SK-N-SH (cell line): ENCODE measurements around the gene XRN1. TPM values are rescaled to one million over a fixed set of nuclear protein-coding genes. Genes with fewer than 3 reads are reported as not detected.

Experiments used
- CTCF ChIA-PET: fragments of 300-600, 350-600 bp; formaldehyde crosslinking; extraction: SDS; loops from one replicate; lab custom pipeline; 2021; lab: Yijun Ruan, JAX
- POLR2A ChIA-PET: fragments of 350-600 bp; sonication (Branson Sonifier 250); formaldehyde crosslinking; extraction: SDS; loops from one replicate; lab custom pipeline; 2020; ENCODE audit warnings: antibody characterized with exemption, inconsistent platforms; lab: Yijun Ruan, JAX
- DNase-seq: peaks from one replicate; pipeline ENCODE4 v3.0.0; 2012
- H2AFZ ChIP-seq: fragments of 200-600 bp; sonication (generic); 2 replicates; pipeline ENCODE4 v1.8.1; 2016; ENCODE audit warnings: antibody characterized with exemption, mild to moderate bottlenecking, low read depth
- H3F3A ChIP-seq: fragments of 200-600 bp; sonication (generic); replicated peaks from 2 replicates; pipeline ENCODE3; 2016; ENCODE audit warnings: antibody characterized with exemption, mild to moderate bottlenecking; ENCODE audit not compliant: insufficient read depth
- H3K27ac ChIP-seq, 2 experiments: fragments of 200-500 bp in 1 of 2; fragments of 200-600 bp in 1 of 2; sonication (Bioruptor generic) in 1 of 2; sonication (generic), shearing (Covaris generic) in 1 of 2; 2 replicates each; pipeline versions ENCODE4 v1.5.1 to v1.6.1; 2014 to 2016; ENCODE audit warnings: low read depth in 2 of 2, inconsistent platforms in 1 of 2, low read length in 1 of 2, mild to moderate bottlenecking in 1 of 2, mixed read lengths in 1 of 2
- H3K27me3 ChIP-seq: fragments of 200-600 bp; sonication (generic), shearing (Covaris generic); 2 replicates; pipeline ENCODE4 v1.6.1; 2016; ENCODE audit warnings: mixed run types; ENCODE audit not compliant: insufficient read depth
- H3K36me3 ChIP-seq, 2 experiments: fragments of 200-500 bp in 1 of 2; fragments of 200-600 bp in 1 of 2; sonication (Bioruptor generic) in 1 of 2; sonication (generic) in 1 of 2; replicated peaks in 1 of 2; 2 replicates each; pipeline versions ENCODE3 to v1.5.1; 2014 to 2016; ENCODE audit warnings: low read length in 1 of 2, mild to moderate bottlenecking in 1 of 2; ENCODE audit not compliant: insufficient read depth in 2 of 2, control insufficient read depth in 1 of 2
- H3K4me1 ChIP-seq, 2 experiments: fragments of 200-500 bp in 1 of 2; fragments of 200-600 bp in 1 of 2; sonication (Bioruptor generic) in 1 of 2; sonication (generic), shearing (Covaris generic) in 1 of 2; 2 replicates each; pipeline versions ENCODE4 v1.5.1 to v1.6.1; 2014 to 2016; ENCODE audit warnings: low read depth in 1 of 2, low read length in 1 of 2, mixed run types in 1 of 2; ENCODE audit not compliant: insufficient read depth in 2 of 2, control insufficient read depth in 1 of 2
- H3K4me2 ChIP-seq: fragments of 200-600 bp; sonication (generic), shearing (Covaris generic); 2 replicates; pipeline ENCODE4 v1.6.1; 2017; ENCODE audit warnings: mixed run types
- H3K4me3 ChIP-seq, 2 experiments: fragments of 200-500 bp in 1 of 2; fragments of 200-600 bp in 1 of 2; sonication (Bioruptor generic) in 1 of 2; sonication (generic), shearing (Covaris generic) in 1 of 2; 2 replicates each; pipeline versions ENCODE4 v1.5.1 to v1.8.1; 2014 to 2016; ENCODE audit warnings: low read depth in 2 of 2, inconsistent platforms in 1 of 2, low read length in 1 of 2, mild to moderate bottlenecking in 1 of 2, mixed read lengths in 1 of 2, moderate library complexity in 1 of 2
- H3K79me2 ChIP-seq: fragments of 200-600 bp; sonication (generic); 2 replicates; pipeline ENCODE4 v1.8.1; 2017; ENCODE audit warnings: mild to moderate bottlenecking; ENCODE audit not compliant: insufficient read depth
- H3K9ac ChIP-seq: fragments of 200-600 bp; sonication (generic); 2 replicates; pipeline ENCODE4 v1.6.1; 2017; ENCODE audit warnings: mixed run types
- H3K9me2 ChIP-seq: fragments of 200-600 bp; sonication (generic); 2 replicates; pipeline ENCODE4 v1.6.1; 2017; ENCODE audit warnings: mixed run types
- H3K9me3 ChIP-seq: fragments of 200-600 bp; sonication (generic); 2 replicates; pipeline ENCODE4 v1.6.1; 2017; ENCODE audit warnings: mixed run types, mild to moderate bottlenecking, moderate library complexity
- H4K20me1 ChIP-seq: fragments of 200-600 bp; sonication (generic); 2 replicates; pipeline ENCODE4 v1.6.1; 2017; ENCODE audit warnings: mild to moderate bottlenecking, mixed run types; ENCODE audit not compliant: insufficient read depth
- ELF1 ChIP-seq: IDR thresholded peaks from 2 replicates; pipeline ENCODE4 v1.4.0; 2012
- EP300 ChIP-seq, 2 experiments: IDR thresholded peaks; 2 replicates each; pipeline versions ENCODE4 v1.4.0 to v1.6.1; 2012; ENCODE audit warnings: borderline replicate concordance in 1 of 2, low read depth in 1 of 2, low read length in 1 of 2
- FOXJ3 ChIP-seq: sonication (generic); formaldehyde crosslinking; IDR thresholded peaks from 2 replicates; pipeline ENCODE4 v1.5.1; 2020; ENCODE audit warnings: mild to moderate bottlenecking, missing genetic modification reagents
- FOXM1 ChIP-seq: IDR thresholded peaks from 2 replicates; pipeline ENCODE4 v1.4.0; 2012; ENCODE audit warnings: low read depth, mild to moderate bottlenecking
- GATA2 ChIP-seq: sonication (generic); formaldehyde crosslinking; IDR thresholded peaks from 2 replicates; pipeline ENCODE4 v1.5.0; 2020; ENCODE audit warnings: mild to moderate bottlenecking, missing genetic modification reagents
- JUND ChIP-seq: IDR thresholded peaks from 2 replicates; pipeline ENCODE4 v1.4.0; 2012
- MAX ChIP-seq: IDR thresholded peaks from 2 replicates; pipeline ENCODE4 v1.4.0; 2012; ENCODE audit warnings: low read depth
- RAD21 ChIP-seq: IDR thresholded peaks from 2 replicates; pipeline ENCODE4 v1.6.1; 2012; ENCODE audit warnings: mild to moderate bottlenecking, low read length
- RFX5 ChIP-seq: IDR thresholded peaks from 2 replicates; pipeline ENCODE4 v1.6.1; 2012; ENCODE audit warnings: mild to moderate bottlenecking, improper control_type of control experiment, low read length
- SMC3 ChIP-seq: IDR thresholded peaks from 2 replicates; pipeline ENCODE4 v1.6.1; 2012; ENCODE audit warnings: low read depth, low read length, improper control_type of control experiment
- TAF1 ChIP-seq: IDR thresholded peaks from 2 replicates; pipeline ENCODE4 v1.6.1; 2012; ENCODE audit warnings: low read depth, mild to moderate bottlenecking, low read length, moderate library complexity, borderline replicate concordance
- TEAD4 ChIP-seq: IDR thresholded peaks from 2 replicates; pipeline ENCODE4 v1.4.0; 2012; ENCODE audit warnings: mild to moderate bottlenecking, borderline replicate concordance; ENCODE audit not compliant: insufficient read depth
- USF1 ChIP-seq: IDR thresholded peaks from 2 replicates; pipeline ENCODE4 v1.4.0; 2012; ENCODE audit warnings: low read depth, borderline replicate concordance
- USF2 ChIP-seq: fragments of 150-350 bp; IDR thresholded peaks from 2 replicates; pipeline ENCODE4 v1.6.1; 2017; ENCODE audit warnings: antibody characterized with exemption, low read length, low read depth, borderline replicate concordance
- WGBS: methylation state at CpG from one replicate; pipeline ENCODE4 v1.1.6; 2017; ENCODE audit warnings: low lambda C conversion rate; 5-methylcytosine and 5-hydroxymethylcytosine counted together
- polyA plus RNA-seq, 3 experiments: library from polyadenylated mRNA; depleted of rRNA; stranded (reverse); fragments of >200 nt; gene quantifications; 2 replicates each; pipeline ENCODE4 v1.2.3, GENCODE V29; 2012
- TF ChIP-seq, protein P1 (sequence below): IDR thresholded peaks from 2 replicates; pipeline ENCODE4 v1.6.1; 2012; ENCODE audit warnings: mild to moderate bottlenecking, low read depth, low read length, moderate library complexity

XRN1 gene
- polyA plus RNA-seq, 1 of the 3 experiments (the other 2 are of a cell fraction): 2.7 TPM

DNA sequence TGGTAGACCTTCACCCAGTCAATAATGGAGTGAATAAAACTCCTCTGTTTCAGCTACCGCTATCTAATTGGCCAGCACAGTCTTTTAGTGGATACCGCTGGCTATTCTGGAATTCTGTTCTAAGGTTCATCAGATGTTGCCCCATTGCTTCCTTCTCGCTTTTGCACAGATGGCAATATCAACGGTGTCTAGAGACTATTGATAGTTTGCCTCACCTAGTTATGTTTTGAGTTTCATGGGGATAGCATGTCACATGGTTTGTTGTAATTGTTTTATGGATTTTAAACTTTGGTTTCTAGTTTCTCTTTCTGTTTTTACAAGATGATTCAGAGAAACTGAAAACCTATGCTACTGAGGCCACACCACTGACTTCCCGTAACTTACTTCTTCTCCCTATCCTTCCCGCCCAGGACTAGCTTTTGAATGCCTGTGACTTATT is 2.0 kb downstream of the XRN1 start:
- WGBS: 94% methylated on average over 6 of the region's 6 CpGs
- H4K20me1 ChIP-seq: 0 out of 2 replicates have a peak, but pooled peaks cover 7% of the 10 kb centered on the region
- peak overlapping the region; percentile 99 to 100; a peak in 2 of 4 replicates for H3K4me3 ChIP-seq
- POLR2A ChIA-PET: no interaction called here
- CTCF ChIA-PET: interaction anchor here (1.1 kb wide), 1 partner anchor 11 kb away, joined by 4 read pairs; no protein-coding TSS in a partner anchor
- peak overlapping the region; percentile 99 for H3K9ac ChIP-seq
- peaks cover 0 to 13% of the 10 kb centered on the region in 2 experiments; a peak in 2 of 4 replicates for H3K4me1 ChIP-seq
- no peaks in the 10 kb centered on the region for H3K9me3 ChIP-seq
- H3K4me2 ChIP-seq: peak overlapping the region; percentile 75
- H2AFZ ChIP-seq: no peak overlapping the region
- H3K79me2 ChIP-seq: peaks cover 68% of the 10 kb centered on the region
- DNase-seq: no peak
- TF ChIP-seq USF2: no peak
- no peak for TF ChIP-seq TEAD4
- TF ChIP-seq SMC3: no peak
- TF ChIP-seq EP300 (IDR thresholded peaks at IDR 0.05; ENCODE audit: borderline replicate concordance in 1 of 2, low read depth in 1 of 2, low read length in 1 of 2): no peak
- TF ChIP-seq JUND: no peak
- TF ChIP-seq USF1: no peak
- TF ChIP-seq, protein P1, sequence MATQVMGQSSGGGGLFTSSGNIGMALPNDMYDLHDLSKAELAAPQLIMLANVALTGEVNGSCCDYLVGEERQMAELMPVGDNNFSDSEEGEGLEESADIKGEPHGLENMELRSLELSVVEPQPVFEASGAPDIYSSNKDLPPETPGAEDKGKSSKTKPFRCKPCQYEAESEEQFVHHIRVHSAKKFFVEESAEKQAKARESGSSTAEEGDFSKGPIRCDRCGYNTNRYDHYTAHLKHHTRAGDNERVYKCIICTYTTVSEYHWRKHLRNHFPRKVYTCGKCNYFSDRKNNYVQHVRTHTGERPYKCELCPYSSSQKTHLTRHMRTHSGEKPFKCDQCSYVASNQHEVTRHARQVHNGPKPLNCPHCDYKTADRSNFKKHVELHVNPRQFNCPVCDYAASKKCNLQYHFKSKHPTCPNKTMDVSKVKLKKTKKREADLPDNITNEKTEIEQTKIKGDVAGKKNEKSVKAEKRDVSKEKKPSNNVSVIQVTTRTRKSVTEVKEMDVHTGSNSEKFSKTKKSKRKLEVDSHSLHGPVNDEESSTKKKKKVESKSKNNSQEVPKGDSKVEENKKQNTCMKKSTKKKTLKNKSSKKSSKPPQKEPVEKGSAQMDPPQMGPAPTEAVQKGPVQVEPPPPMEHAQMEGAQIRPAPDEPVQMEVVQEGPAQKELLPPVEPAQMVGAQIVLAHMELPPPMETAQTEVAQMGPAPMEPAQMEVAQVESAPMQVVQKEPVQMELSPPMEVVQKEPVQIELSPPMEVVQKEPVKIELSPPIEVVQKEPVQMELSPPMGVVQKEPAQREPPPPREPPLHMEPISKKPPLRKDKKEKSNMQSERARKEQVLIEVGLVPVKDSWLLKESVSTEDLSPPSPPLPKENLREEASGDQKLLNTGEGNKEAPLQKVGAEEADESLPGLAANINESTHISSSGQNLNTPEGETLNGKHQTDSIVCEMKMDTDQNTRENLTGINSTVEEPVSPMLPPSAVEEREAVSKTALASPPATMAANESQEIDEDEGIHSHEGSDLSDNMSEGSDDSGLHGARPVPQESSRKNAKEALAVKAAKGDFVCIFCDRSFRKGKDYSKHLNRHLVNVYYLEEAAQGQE: no peak
- no peak for TF ChIP-seq GATA2 (CRISPR knock-in tag)
- TF ChIP-seq ELF1: no peak
- no peak for TF ChIP-seq FOXM1
- no peak for TF ChIP-seq MAX
- TF ChIP-seq RAD21: no peak
- no peak for TF ChIP-seq RFX5
- TF ChIP-seq FOXJ3 (CRISPR knock-in tag): no peak
- no peak for TF ChIP-seq TAF1
- TF ChIP-seq, all 33 proteins: peak for 0
- H3K27ac ChIP-seq: no peak overlapping the region; a peak in 1 of 4 replicates
- peaks cover 24% of the 10 kb centered on the region for H3F3A ChIP-seq
- peaks cover 13% of the 10 kb centered on the region in 2 experiments for H3K36me3 ChIP-seq
- H3K9me2 ChIP-seq: no peaks in the 10 kb centered on the region
- H3K27me3 ChIP-seq: no peaks in the 10 kb centered on the region
